IPS DF 6.9 (cell line): ENCODE results near the gene UBE2G2.

Source experiments
- DNase-seq: peaks from one replicate; pipeline ENCODE4 v3.0.0-alpha.2; 2013; ENCODE audit warnings: low read depth, low spot score
- H3K27ac ChIP-seq: one replicate; pipeline ENCODE4 v1.5.1; 2013; ENCODE audit warnings: low read length, control low read depth
- H3K27me3 ChIP-seq: 2 replicates; pipeline ENCODE4 v1.6.1; 2013; ENCODE audit warnings: mild to moderate bottlenecking, low read length; ENCODE audit not compliant: control insufficient read depth, insufficient read depth
- H3K36me3 ChIP-seq: 2 replicates; pipeline ENCODE4 v1.6.1; 2013; ENCODE audit warnings: low read length; ENCODE audit not compliant: control insufficient read depth, insufficient read depth
- H3K4me1 ChIP-seq: 2 replicates; pipeline ENCODE4 v1.6.1; 2013; ENCODE audit warnings: low read length; ENCODE audit not compliant: control insufficient read depth, insufficient read depth
- H3K4me3 ChIP-seq: 2 replicates; pipeline ENCODE4 v1.5.1; 2013; ENCODE audit warnings: mild to moderate bottlenecking, low read length
- H3K9me3 ChIP-seq: 2 replicates; pipeline ENCODE4 v1.6.1; 2013; ENCODE audit warnings: low read length, inconsistent platforms; ENCODE audit not compliant: control insufficient read depth, insufficient read depth
- WGBS: extraction: QIAGEN DNeasy Blood & Tissue Kit; methylation state at CpG from one replicate; pipeline ENCODE4 v1.1.7; 2013; ENCODE audit warnings: mixed read lengths, missing lambda C conversion rate; ENCODE audit not compliant: insufficient read length, insufficient coverage; 5-methylcytosine and 5-hydroxymethylcytosine counted together

Gene UBE2G2

DNA sequence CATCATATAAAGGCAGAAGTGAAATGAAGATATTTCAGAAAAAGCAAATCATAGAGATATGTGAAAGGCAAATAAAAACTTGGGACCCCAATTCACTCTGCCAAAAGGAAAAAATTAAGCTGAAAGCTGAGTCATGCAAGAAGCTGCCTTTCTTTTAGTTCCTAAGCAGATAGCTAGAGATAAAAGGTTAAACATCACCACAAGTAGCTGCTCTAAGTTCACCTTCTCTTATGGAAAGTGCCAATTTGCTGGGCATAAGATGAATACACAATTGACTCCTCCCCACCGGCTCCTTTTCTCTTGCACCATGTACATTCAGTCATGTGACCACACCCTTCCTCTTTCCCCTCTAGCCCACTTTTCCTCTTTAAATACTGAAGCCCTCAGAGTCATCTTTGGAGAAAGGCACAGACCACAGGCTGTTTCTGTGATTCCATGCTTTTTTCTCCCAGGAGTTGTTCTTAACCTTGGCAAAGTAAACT is 21.6 kb upstream of the UBE2G2 start:
- Histone ChIP-seq H3K27me3 (no peaks in the 10 kb centered on the region), H3K4me1 (peaks cover 3% of the 10 kb centered on the region; the same call in 1 of the 2 replicates), H3K27ac (no peak overlapping the region), H3K4me3 (no peak overlapping the region), H3K9me3 (peaks cover 4% of the 10 kb centered on the region), H3K36me3 (no peaks in the 10 kb centered on the region; the same call in 1 of the 2 replicates)
- WGBS = no CpG with 5 or more reads among the region's 1 CpG
- DNase-seq = no peak

DNA sequence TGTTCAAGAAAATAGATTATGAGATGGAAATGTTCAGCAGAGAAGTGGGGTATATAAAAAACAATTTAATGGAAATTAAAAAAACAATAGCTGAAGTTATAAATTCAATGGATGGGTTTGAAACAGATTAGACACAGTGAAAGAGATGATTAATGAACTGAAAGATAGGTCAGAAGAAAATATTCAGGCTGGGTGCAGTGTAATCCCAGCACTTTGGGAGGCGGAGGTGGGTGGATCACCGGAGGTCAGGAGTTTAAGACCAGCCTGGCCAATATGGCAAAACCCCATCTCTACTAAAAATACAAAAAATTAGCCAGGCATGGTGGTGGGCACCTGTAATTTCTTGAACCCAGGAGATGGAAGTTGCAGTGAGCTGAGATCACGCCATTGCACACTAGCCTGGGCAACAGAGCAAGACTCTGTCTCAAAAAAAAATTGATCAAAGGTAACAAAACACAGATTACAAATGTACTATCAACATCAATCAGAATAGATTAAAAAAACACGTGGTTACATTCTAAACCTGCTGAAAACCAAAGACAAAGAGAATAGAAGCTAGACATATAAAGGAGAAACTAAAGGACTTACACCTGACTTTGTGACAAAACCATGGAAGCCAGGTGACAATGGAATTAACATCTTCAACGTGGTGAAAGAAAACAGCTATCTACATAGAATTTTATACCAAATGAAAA is 21.0 kb upstream of the UBE2G2 start:
- no peak overlapping the region for H3K27ac ChIP-seq
- no peak for DNase-seq
- H3K36me3 ChIP-seq = no peaks in the 10 kb centered on the region; the same call in 1 of the 2 replicates
- no CpG with 5 or more reads among the region's 5 CpGs for WGBS
- peaks cover 4% of the 10 kb centered on the region for H3K9me3 ChIP-seq
- H3K4me3 ChIP-seq = no peak overlapping the region
- H3K4me1 ChIP-seq = peaks cover 3% of the 10 kb centered on the region; the same call in 1 of the 2 replicates
- H3K27me3 ChIP-seq = no peaks in the 10 kb centered on the region

DNA sequence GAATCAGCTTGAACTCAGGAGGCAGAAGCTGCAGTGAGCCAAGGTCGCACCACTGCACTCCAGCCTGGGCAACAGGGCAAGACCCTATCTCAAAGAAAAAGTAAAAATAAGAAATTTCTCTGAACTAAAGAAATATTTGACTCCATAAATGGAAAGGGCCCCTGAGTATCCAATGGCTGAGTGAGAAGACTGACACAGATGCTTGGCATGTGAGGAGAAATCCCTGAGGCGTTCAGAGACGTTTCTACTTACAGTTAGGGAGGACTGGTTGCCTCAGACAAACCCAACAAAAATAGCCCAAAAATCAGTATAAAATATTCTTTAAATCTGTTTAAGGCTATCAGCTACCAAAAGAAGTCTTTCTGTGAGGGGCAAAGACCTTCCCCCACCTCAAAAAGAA is 19.2 kb upstream of the UBE2G2 start:
- DNase-seq = no peak
- no CpG with 5 or more reads among the region's 3 CpGs for WGBS
- Histone ChIP-seq H3K27me3 (no peaks in the 10 kb centered on the region), H3K4me3 (no peak overlapping the region), H3K27ac (no peak overlapping the region), H3K4me1 (peaks cover 8% of the 10 kb centered on the region), H3K36me3 (no peaks in the 10 kb centered on the region; the same call in 1 of the 2 replicates), H3K9me3 (peaks cover 4% of the 10 kb centered on the region)

DNA sequence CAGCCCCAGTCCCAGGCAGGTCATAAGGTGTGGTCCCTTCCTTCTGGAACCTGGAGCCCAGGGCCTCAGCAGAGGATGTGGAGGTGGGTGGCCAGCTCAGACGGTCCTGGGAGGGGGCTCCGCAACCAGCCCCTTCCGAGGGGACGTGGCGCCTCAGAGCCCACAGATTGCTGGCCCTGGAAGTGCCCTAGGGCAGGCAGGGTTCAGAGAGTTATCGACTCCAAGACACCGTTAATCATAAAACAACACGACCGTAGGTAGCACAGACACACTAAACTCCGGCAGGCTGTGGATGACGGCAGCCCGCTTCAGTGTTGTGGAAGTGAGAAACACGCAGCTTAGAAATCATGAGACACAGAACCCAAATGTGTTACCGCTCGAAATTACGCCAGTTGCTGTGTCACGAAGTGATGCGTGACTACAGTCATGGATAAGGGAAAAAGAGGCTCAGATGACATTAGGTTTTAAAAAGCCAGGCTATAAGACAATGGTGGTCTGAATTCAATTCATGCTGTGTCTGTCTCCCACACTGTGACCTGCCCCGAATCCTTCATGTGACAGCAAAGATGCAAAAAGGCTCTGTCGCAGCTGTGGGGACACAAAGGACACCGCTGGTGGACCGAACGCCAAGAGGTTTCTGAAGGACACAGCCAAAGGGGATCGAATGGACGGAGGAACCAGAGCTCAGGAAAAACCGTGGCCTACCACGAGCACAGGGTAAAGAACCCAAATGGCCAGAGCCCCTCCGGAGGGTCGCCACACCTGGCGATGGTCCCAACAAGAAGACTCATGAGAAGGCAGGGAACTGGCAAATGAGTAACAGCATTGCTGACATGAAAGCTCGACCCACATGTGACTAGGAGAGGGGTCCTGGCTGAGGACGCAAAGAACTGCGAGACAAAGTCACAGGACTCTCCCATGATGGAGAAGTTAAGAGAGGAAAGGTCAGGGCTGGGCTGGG is 17.9 kb upstream of the UBE2G2 start:
- no peak for DNase-seq
- WGBS = no CpG with 5 or more reads among the region's 33 CpGs
- Histone ChIP-seq H3K4me1 (peaks cover 8% of the 10 kb centered on the region), H3K4me3 (no peak overlapping the region), H3K36me3 (no peaks in the 10 kb centered on the region; the same call in 1 of the 2 replicates), H3K9me3 (peaks cover 4% of the 10 kb centered on the region), H3K27ac (no peak overlapping the region), H3K27me3 (no peaks in the 10 kb centered on the region)

DNA sequence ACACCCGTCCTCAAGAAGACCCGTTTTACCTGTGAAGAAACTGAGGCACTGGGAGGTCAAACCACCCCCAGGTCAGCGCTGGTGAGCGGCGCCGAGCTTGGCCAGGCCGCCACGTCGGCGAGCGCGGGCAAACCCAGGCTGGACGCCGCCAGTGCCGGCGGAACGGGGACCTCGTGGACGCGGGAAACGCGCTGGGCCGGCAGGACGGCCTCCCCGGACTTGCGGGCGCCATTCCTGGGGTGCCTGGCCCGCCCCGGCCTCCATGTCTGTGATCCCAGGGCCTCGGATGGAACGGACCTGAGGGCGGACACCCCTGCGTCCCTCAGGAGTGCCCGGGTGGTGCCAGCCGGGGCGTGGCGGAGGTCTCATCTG is 17.0 kb upstream of the UBE2G2 start:
- peaks cover 8% of the 10 kb centered on the region for H3K4me1 ChIP-seq
- peak overlapping the region; percentile 51; the same call in 1 of the 2 replicates for H3K4me3 ChIP-seq
- no peak for DNase-seq
- no CpG with 5 or more reads among the region's 37 CpGs for WGBS
- H3K27ac ChIP-seq = no peak overlapping the region
- peaks cover 4% of the 10 kb centered on the region for H3K9me3 ChIP-seq
- no peaks in the 10 kb centered on the region for H3K27me3 ChIP-seq
- H3K36me3 ChIP-seq = peaks cover 3% of the 10 kb centered on the region; the same call in 1 of the 2 replicates

DNA sequence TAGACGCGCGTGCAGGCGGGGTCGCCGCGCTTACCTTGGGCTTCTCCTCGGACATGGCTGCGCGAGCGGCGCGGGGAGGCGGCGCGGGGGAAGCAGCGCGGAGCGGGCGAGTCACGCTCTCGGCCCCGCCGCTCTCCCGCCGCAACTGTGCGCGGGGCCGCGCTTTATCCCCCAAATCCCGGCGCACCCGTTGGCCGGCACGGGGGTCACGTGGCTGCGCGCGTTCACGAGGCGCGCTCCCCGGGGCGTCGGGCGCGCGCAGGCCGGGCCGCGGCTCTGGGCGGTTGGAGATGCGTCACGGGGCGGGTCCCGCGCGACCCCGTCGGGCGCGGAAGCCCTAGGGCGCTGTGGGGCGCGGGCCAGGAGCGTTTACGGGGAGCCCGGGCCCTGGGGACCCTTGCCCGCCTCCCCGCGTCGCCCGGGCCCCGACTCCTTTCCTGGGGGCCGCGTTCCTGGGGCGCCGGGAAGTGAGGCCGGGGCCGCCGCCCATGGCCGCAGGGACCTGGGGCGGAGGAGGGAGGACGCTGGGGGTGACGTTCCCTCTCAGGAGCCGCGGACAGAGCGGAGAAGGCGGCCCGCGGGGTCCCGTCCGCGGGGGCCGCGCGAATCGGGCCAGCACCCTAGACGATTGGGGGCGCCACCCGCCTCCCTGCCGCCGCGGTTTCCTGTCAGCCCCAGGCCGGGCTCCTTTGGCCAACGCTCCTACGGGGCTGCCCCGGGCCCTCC is 16.5 kb upstream of the UBE2G2 start, which contains the start of gene SUMO3:
Gene SUMO3, minus strand, starts transcription at position 149 of the 726 bp plus-strand sequence. Its CDS starts 94 bp downstream, at position 55.
- no CpG with 5 or more reads among the region's 108 CpGs for WGBS
- no peak for DNase-seq

DNA sequence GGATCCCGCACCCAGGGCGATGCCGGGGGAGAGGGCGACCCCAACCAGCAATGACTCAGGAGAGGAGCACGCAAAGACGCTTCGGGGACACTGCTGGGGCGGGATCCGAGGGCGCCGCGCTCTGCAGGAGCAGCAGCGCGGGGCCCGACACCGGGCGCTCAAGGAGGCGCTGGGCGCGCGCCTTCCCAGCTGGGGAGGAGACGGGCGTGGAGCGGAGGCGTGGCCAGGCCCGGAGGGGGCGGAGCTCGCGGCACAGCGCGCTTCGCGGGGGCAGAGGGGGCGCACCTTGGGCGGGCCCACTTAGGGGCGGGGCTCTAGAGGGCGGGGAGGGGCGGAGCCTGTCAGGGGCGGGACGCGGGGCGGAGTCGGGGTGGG is 15.9 kb upstream of the UBE2G2 start:
- DNase-seq = peak; percentile 64
- Histone ChIP-seq H3K4me3 (peak overlapping the region; percentile 75), H3K9me3 (peaks cover 4% of the 10 kb centered on the region), H3K27ac (no peak overlapping the region), H3K36me3 (peaks cover 3% of the 10 kb centered on the region; the same call in 1 of the 2 replicates), H3K27me3 (no peaks in the 10 kb centered on the region), H3K4me1 (peaks cover 8% of the 10 kb centered on the region)
- no CpG with 5 or more reads among the region's 43 CpGs for WGBS

More for the DNA sequence above, 16.5 kb upstream of the UBE2G2 start, which contains the start of gene SUMO3:
- peaks cover 8% of the 10 kb centered on the region for H3K4me1 ChIP-seq
- no peak within 1 kb of the TSS for H3K27ac ChIP-seq
- peaks cover 3% of the 10 kb centered on the region; the same call in 1 of the 2 replicates for H3K36me3 ChIP-seq
- peaks cover 4% of the 10 kb centered on the region for H3K9me3 ChIP-seq
- peak within 1 kb of the TSS; percentile 75 for H3K4me3 ChIP-seq
- no peaks in the 10 kb centered on the region for H3K27me3 ChIP-seq

DNA sequence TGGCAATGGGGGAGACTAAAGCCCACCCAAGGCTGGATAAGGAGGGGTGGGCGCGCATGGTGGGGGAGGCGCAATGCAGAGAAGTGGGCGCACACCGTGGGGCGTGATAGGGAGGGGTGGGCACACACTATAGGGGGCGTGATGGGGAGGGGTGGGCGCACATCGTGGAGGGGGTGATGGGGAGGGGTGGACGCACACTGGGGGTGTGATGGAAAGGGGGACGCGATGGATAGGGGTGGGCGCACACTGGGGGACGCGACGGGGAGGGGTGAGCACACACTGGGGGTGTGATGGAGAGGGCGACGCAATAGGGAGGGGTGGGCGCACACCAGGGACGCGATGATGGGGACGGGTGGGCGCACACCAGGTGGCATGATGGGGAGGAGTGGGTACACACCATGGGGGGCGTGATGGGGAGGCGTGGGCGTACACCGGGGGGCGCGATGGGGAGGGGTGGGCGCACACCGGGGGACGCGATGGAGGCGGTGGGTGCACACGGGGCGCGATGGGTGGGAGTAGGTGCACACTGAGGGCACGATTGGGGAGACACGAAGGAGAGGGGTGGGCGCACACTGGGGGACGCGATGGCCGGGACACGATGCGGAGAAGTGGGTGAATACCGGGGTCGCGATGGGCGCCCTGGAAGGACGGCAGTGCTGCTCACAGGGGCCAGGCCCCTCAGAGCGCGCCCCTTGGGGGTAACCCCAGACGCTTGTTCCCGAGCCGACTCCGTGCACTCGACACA is 15.3 kb upstream of the UBE2G2 start:
- peaks cover 3% of the 10 kb centered on the region; the same call in 1 of the 2 replicates for H3K36me3 ChIP-seq
- peak overlapping the region; percentile 75 for H3K4me3 ChIP-seq
- WGBS = no CpG with 5 or more reads among the region's 57 CpGs
- DNase-seq = no peak
- no peak overlapping the region for H3K27ac ChIP-seq
- H3K4me1 ChIP-seq = peaks cover 8% of the 10 kb centered on the region
- H3K9me3 ChIP-seq = peaks cover 4% of the 10 kb centered on the region
- no peaks in the 10 kb centered on the region for H3K27me3 ChIP-seq

DNA sequence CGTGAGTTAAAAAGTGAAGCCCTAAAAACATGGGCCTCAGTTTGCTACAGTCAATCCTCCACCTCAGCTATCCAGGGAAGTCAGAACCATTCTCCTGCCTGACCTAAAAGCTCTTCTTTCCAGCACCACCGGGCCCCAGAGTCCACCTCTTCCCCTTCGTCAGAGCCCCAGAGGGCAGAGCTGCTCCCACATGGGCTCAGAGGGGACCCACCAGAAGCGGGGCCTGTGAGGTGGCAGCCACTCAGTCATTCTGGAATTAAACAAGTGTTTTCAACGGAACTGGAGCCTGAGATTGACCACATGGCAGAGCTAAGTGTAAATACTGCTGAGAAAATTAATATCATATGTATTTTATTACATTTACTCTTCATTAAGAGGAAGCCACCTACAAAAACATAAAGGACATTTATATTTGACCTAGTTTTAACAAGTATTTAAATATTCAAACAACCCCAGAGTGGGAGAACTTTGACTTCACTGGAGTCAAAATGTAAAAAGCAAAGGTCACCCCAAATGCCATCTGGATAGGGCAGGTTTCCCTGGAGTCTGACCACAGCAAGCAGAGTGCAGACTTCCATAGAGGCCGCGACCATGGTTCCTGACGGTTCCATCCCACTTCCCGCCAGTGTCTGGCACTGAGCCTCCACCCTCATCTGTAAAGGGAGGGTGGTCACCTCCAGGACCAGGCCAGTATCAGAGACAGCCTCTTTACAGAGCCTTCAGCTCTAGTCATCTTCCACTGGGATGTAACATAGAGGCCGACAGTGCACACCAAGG is 14.4 kb upstream of the UBE2G2 start:
- no peak for DNase-seq
- no peak overlapping the region for H3K27ac ChIP-seq
- peaks cover 8% of the 10 kb centered on the region for H3K4me1 ChIP-seq
- WGBS = no CpG with 5 or more reads among the region's 10 CpGs
- no peaks in the 10 kb centered on the region for H3K27me3 ChIP-seq
- H3K9me3 ChIP-seq = no peaks in the 10 kb centered on the region; the same call in 1 of the 2 replicates
- no peak overlapping the region for H3K4me3 ChIP-seq
- H3K36me3 ChIP-seq = peaks cover 3% of the 10 kb centered on the region; the same call in 1 of the 2 replicates
